ENCODE measurements around the gene C6orf120.

The C6orf120 gene

DNA sequence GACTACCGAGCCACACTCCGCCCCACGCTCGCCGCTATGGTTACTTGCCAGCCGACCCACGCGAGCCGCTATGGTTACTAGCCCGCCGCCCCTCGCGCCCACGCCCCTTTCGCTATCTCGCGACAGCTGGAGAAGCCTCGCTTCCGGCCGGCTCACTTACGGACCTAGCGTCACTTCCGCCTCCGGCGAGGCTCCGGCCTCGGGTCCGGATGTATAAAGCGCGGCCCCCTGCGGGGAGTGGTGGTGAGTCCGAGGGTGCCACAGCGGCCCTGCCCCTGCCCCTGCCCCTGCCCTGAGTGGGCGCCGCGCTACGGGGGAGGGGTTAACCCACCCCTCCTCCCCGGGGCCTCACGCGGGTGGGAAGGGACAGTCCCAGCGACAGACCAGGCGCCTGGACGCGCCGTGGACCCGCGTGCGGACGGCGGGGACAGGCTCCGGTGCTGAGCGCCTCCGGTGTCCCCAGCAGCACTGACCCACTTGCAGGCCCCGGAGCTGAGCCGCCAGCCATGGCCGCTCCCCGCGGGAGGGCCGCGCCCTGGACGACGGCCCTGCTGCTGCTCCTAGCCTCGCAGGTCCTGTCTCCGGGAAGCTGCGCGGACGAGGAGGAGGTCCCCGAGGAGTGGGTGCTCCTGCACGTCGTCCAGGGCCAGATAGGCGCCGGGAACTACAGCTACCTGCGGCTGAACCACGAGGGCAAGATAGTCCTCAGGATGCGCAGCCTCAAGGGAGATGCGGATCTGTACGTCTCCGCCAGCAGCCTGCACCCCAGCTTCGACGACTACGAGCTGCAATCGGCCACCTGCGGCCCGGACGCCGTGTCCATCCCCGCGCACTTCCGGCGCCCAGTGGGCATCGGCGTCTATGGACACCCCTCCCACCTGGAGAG, at the start of gene C6orf120, which contains the start of gene WDR27:
Gene C6orf120, plus strand, starts transcription at position 173 of the 886 bp plus-strand sequence. Its CDS starts 334 bp downstream, at position 507.
Gene WDR27, minus strand, starts transcription at position 76 of the 886 bp plus-strand sequence. CDS start 13,024 bp downstream, outside the sequence.
- TF ChIP-seq, protein P1, sequence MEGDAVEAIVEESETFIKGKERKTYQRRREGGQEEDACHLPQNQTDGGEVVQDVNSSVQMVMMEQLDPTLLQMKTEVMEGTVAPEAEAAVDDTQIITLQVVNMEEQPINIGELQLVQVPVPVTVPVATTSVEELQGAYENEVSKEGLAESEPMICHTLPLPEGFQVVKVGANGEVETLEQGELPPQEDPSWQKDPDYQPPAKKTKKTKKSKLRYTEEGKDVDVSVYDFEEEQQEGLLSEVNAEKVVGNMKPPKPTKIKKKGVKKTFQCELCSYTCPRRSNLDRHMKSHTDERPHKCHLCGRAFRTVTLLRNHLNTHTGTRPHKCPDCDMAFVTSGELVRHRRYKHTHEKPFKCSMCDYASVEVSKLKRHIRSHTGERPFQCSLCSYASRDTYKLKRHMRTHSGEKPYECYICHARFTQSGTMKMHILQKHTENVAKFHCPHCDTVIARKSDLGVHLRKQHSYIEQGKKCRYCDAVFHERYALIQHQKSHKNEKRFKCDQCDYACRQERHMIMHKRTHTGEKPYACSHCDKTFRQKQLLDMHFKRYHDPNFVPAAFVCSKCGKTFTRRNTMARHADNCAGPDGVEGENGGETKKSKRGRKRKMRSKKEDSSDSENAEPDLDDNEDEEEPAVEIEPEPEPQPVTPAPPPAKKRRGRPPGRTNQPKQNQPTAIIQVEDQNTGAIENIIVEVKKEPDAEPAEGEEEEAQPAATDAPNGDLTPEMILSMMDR (conservative IDR thresholded peaks at IDR 0.05): no peak
- peak; percentile 81 for TF ChIP-seq ZFX (IDR thresholded peaks at IDR 0.05)
- peak within 1 kb of the TSS; percentile 88 for H3K27ac ChIP-seq

DNA sequence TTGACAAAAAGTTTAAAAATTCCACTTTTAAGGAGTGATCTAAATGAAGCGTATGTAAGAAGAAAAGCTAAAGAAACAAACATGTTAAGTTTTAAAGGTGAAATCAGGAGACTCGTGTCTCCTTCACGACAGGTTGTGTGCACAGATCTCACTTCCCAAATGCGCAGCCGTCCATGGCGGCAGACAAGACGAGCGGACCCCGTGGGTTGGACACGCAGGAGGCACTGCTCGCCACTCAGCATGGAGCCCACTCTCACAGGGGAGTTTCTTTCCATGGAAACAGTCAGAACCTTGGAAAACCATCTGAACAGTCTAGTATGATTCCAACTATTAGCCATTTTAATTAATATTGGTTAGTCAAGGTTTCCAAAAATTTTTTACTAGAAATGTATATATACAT, 49.0 kb upstream of the C6orf120 start:
- TF ChIP-seq ZFX (IDR thresholded peaks at IDR 0.05): no peak

GRCh38 chr6:169653691-169654090, 48.2 kb upstream of the C6orf120 start:
- TF ChIP-seq, protein P1 (conservative IDR thresholded peaks at IDR 0.05): no peak
- TF ChIP-seq ZFX (IDR thresholded peaks at IDR 0.05): no peak
- no peak overlapping the region for H3K27ac ChIP-seq

More for the DNA sequence above, 49.0 kb upstream of the C6orf120 start:
- H3K27ac ChIP-seq: no peak overlapping the region

GRCh38 chr6:169654598-169655391, 47.1 kb upstream of the C6orf120 start:
- peak overlapping the region; percentile 56 for H3K27ac ChIP-seq
- no peak for TF ChIP-seq ZFX (IDR thresholded peaks at IDR 0.05)
- TF ChIP-seq, protein P1 (conservative IDR thresholded peaks at IDR 0.05): peak; percentile 52

DNA sequence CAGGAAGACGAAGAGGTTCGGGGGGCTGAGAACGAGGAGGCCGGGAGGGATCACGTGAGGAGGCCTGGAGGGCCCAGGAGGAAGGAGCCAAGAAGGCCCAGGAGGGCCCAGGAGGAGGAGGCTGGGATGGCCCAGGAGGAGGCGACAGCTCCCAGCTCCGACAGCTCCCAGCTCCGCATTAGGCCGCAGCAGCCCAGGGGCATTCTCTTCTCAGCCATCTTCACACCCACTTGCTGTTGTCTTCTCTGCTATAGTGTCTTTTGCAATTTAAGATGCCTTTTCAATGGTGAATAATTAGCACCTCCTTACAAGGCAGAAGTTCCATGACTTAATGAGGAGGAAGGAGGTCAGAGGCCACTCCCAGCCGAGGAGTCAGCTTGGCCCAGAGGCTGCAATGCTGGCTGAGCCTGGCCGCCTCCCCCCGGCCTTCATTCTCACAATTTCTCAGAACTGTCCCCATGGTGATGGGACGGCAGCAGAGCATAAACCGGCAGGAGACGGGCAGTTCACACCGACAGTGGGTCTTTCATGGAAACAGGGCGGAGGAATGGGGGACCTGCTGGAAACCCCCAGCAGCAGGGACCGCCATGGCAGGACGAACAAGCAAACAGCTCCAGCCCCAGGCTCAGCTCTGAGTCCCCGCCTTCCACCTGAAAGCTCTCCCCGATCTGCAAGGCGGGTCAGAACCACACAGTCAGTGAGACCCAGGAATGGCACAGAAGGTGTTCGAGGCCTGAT, 45.2 kb upstream of the C6orf120 start:
- TF ChIP-seq, protein P1 (conservative IDR thresholded peaks at IDR 0.05): no peak
- TF ChIP-seq ZFX (IDR thresholded peaks at IDR 0.05): no peak
- H3K27ac ChIP-seq: no peak overlapping the region

- no peak for TF ChIP-seq ZFX (IDR thresholded peaks at IDR 0.05)
- TF ChIP-seq, protein P1 (conservative IDR thresholded peaks at IDR 0.05): no peak
- H3K27ac ChIP-seq: no peak overlapping the region
Observed at GRCh38 chr6:169657284-169657610, 44.7 kb upstream of the C6orf120 start.

- no peak overlapping the region for H3K27ac ChIP-seq
- no peak for TF ChIP-seq ZFX (IDR thresholded peaks at IDR 0.05)
- TF ChIP-seq, protein P1 (conservative IDR thresholded peaks at IDR 0.05): no peak
Observed at GRCh38 chr6:169659820-169660610, 41.9 kb upstream of the C6orf120 start.

All from C4-2B (cell line).